Common myeloid progenitor, CD34-positive (primary cell): ENCODE results near the gene LEO1.

Experiments
- CTCF ChIA-PET: fragments of 350-600 bp; sonication (Branson Sonifier 250); formaldehyde crosslinking; loops from one replicate; lab custom pipeline; 2021; ENCODE audit warnings: antibody characterized with exemption; lab: Charles Lee
- POLR2A ChIA-PET: fragments of 350-600 bp; sonication (Branson Sonifier 250); formaldehyde crosslinking; loops from one replicate; lab custom pipeline; 2021; ENCODE audit warnings: antibody characterized with exemption; lab: Charles Lee
- DNase-seq, 3 donors: peaks; one replicate each; pipeline versions ENCODE4 v3.0.0 to v3.0.0-alpha.2; 2013
- H3K27ac ChIP-seq, 2 experiments: 1 replicate in 1 of 2; 2 replicates in 1 of 2; pipeline ENCODE4 v1.7.0; 2013; ENCODE audit warnings: inconsistent platforms in 2 of 2, low read length in 2 of 2, mild to moderate bottlenecking in 2 of 2, low read depth in 1 of 2, moderate library complexity in 1 of 2; ENCODE audit not compliant: severe bottlenecking in 2 of 2, insufficient read depth in 1 of 2, poor library complexity in 1 of 2
- H3K27me3 ChIP-seq, 5 experiments: replicated peaks in 2 of 5; 1 replicate in 3 of 5; 2 replicates in 2 of 5; pipeline versions ENCODE4 v1.6.1 to v1.7.0; 2013; ENCODE audit warnings: low read length in 4 of 5, mild to moderate bottlenecking in 2 of 5, moderate library complexity in 2 of 5, inconsistent platforms in 1 of 5; ENCODE audit not compliant: insufficient read depth in 5 of 5, control insufficient read depth in 4 of 5
- H3K36me3 ChIP-seq, 4 experiments: 1 replicate in 2 of 4; 2 replicates in 2 of 4; pipeline versions ENCODE4 v1.6.1 to v1.7.0; 2013; ENCODE audit warnings: low read length in 3 of 4, control low read depth in 1 of 4, mild to moderate bottlenecking in 1 of 4; ENCODE audit not compliant: control insufficient read depth in 4 of 4, insufficient read depth in 4 of 4
- H3K4me1 ChIP-seq, 4 experiments: 1 replicate in 3 of 4; 2 replicates in 1 of 4; pipeline versions ENCODE4 v1.6.1 to v1.7.1; 2013; ENCODE audit warnings: low read length in 3 of 4, mild to moderate bottlenecking in 3 of 4, control low read depth in 1 of 4, inconsistent platforms in 1 of 4, moderate library complexity in 1 of 4; ENCODE audit not compliant: control insufficient read depth in 4 of 4, insufficient read depth in 4 of 4; ENCODE audit errors: control extremely low read depth in 1 of 4
- H3K4me3 ChIP-seq, 7 experiments: 1 replicate in 4 of 7; 2 replicates in 3 of 7; pipeline versions ENCODE4 v1.5.1 to v1.7.0; 2013; ENCODE audit warnings: mild to moderate bottlenecking in 7 of 7, low read length in 6 of 7, moderate library complexity in 6 of 7, inconsistent platforms in 2 of 7, low read depth in 2 of 7, control low read depth in 1 of 7; ENCODE audit not compliant: insufficient read depth in 4 of 7, control insufficient read depth in 1 of 7; ENCODE audit errors: extremely low read depth in 1 of 7
- H3K9me3 ChIP-seq, 5 experiments: 1 replicate in 4 of 5; 2 replicates in 1 of 5; pipeline versions ENCODE4 v1.6.1 to v1.7.1; 2013; ENCODE audit warnings: low read length in 4 of 5, mild to moderate bottlenecking in 2 of 5, inconsistent platforms in 1 of 5, low read depth in 1 of 5, moderate library complexity in 1 of 5; ENCODE audit not compliant: control insufficient read depth in 4 of 5, insufficient read depth in 2 of 5; ENCODE audit errors: control extremely low read depth in 1 of 5
- WGBS: methylation state at CpG from one replicate; pipeline ENCODE4 v1.1.5; 2013; ENCODE audit not compliant: insufficient coverage; 5-methylcytosine and 5-hydroxymethylcytosine counted together

The LEO1 gene

GRCh38 chr15:51973775-51974174 is 2.2 kb upstream of the LEO1 start:
- CTCF ChIA-PET, result interaction anchor here (0.9 kb wide), 1 partner anchor 136 kb away, joined by 3 read pairs; no protein-coding TSS in a partner anchor
- no peaks in the 10 kb centered on the region for H3K27me3 ChIP-seq
- H3K4me3 ChIP-seq, result no peak overlapping the region
- DNase-seq, result no peak
- WGBS, result 94% methylated on average over 3 of the region's 4 CpGs
- peaks cover 0 to 21% (median 11%) of the 10 kb centered on the region in 4 experiments for H3K4me1 ChIP-seq
- POLR2A ChIA-PET, result no interaction called here
- H3K27ac ChIP-seq, result no peak overlapping the region
- no peaks in the 10 kb centered on the region for H3K9me3 ChIP-seq
- peaks cover 0 to 3% (median 0%) of the 10 kb centered on the region in 4 experiments for H3K36me3 ChIP-seq

GRCh38 chr15:51973220-51973619 is 1.6 kb upstream of the LEO1 start:
- ChIA-PET POLR2A (no interaction called here), CTCF (interaction anchor here (1.0 to 3.1 kb wide), 4 partner anchors 8 to 105 kb away, joined by 3 to 15 read pairs (median 3); no protein-coding TSS in a partner anchor)
- no peak for DNase-seq
- no peaks in the 10 kb centered on the region for H3K27me3 ChIP-seq
- peaks cover 0 to 2% (median 0%) of the 10 kb centered on the region in 5 experiments for H3K9me3 ChIP-seq
- WGBS, result 100% methylated on average over 3 of the region's 5 CpGs
- H3K4me1 ChIP-seq, result peaks cover 0 to 21% (median 11%) of the 10 kb centered on the region in 4 experiments
- no peak overlapping the region for H3K27ac ChIP-seq
- H3K4me3 ChIP-seq, result peak overlapping the region in 1 of 7 experiments; percentile 8
- peaks cover 0 to 3% (median 0%) of the 10 kb centered on the region in 4 experiments for H3K36me3 ChIP-seq

DNA sequence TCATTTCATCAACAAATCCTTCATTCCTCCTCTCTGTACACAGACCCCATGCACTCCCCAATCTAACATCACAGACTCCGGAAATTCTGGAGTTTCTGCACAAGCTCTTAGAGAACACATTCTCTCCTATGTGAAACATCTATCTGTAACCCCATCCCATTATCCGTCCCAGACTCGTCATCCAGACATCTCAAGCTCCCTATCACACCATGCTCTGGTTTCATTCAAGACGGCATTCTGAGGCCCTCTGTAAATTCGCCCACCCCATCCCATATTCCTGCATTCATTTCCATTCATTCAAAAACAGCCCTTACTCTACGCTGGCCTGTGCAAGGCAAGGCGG is 575 bp downstream of the LEO1 start:
- WGBS, result 3% methylated on average over 5 of the region's 7 CpGs
- Histone ChIP-seq H3K27ac (peak overlapping the region; percentile 81 to 94), H3K4me3 (peak overlapping the region; percentile 85 to 99 (median 95)), H3K27me3 (no peaks in the 10 kb centered on the region), H3K9me3 (peaks cover 0 to 9% (median 5%) of the 10 kb centered on the region in 5 experiments), H3K36me3 (peaks cover 0 to 9% (median 5%) of the 10 kb centered on the region in 4 experiments), H3K4me1 (peaks cover 0 to 21% (median 11%) of the 10 kb centered on the region in 4 experiments)
- POLR2A ChIA-PET, result interaction anchor here (0.6 to 2.3 kb wide), 3 partner anchors 10 to 167 kb away, joined by 4 to 7 read pairs (median 4); no protein-coding TSS in a partner anchor
- no peak for DNase-seq
- CTCF ChIA-PET, result interaction anchor here (0.9 to 3.1 kb wide), 8 partner anchors 10 to 238 kb away, joined by 3 to 15 read pairs (median 3); no protein-coding TSS in a partner anchor

- H3K27me3 ChIP-seq, result no peaks in the 10 kb centered on the region
- ChIA-PET CTCF (interaction anchor here (0.6 to 3.1 kb wide), 6 partner anchors 11 to 283 kb away, joined by 3 to 15 read pairs (median 3); no protein-coding TSS in a partner anchor), POLR2A (interaction anchor here (2.3 kb wide), 1 partner anchor 11 kb away, joined by 7 read pairs; no protein-coding TSS in a partner anchor)
- peaks cover 0 to 17% (median 11%) of the 10 kb centered on the region in 4 experiments for H3K36me3 ChIP-seq
- peak overlapping the region in 1 of 2 experiments; percentile 94 for H3K27ac ChIP-seq
- H3K4me3 ChIP-seq, result peak overlapping the region in 5 of 7 experiments; percentile 85 to 97 (median 91)
- peaks cover 0 to 21% (median 11%) of the 10 kb centered on the region in 4 experiments for H3K4me1 ChIP-seq
- WGBS, result 90% methylated on average over 2 of the region's 4 CpGs
- no peak for DNase-seq
- peaks cover 0 to 9% (median 5%) of the 10 kb centered on the region in 5 experiments for H3K9me3 ChIP-seq
These were observed 1.3 kb downstream of the LEO1 start for GRCh38 chr15:51970132-51970817.

- peaks cover 0 to 9% (median 5%) of the 10 kb centered on the region in 5 experiments for H3K9me3 ChIP-seq
- H3K4me1 ChIP-seq, result peaks cover 0 to 21% (median 11%) of the 10 kb centered on the region in 4 experiments
- ChIA-PET CTCF (interaction anchor here (1.3 kb wide), 1 partner anchor 106 kb away, joined by 3 read pairs; no protein-coding TSS in a partner anchor), POLR2A (no interaction called here)
- 100% methylated on average over 3 of the region's 4 CpGs for WGBS
- H3K27ac ChIP-seq, result no peak overlapping the region
- H3K4me3 ChIP-seq, result no peak overlapping the region
- DNase-seq, result peak in 1 of 3 donors; percentile 14
- peaks cover 2 to 22% (median 13%) of the 10 kb centered on the region in 4 experiments for H3K36me3 ChIP-seq
- no peaks in the 10 kb centered on the region for H3K27me3 ChIP-seq
These were observed 1.9 kb downstream of the LEO1 start for GRCh38 chr15:51969728-51970127.

GRCh38 chr15:51967583-51967982 is 4.0 kb downstream of the LEO1 start:
- Histone ChIP-seq H3K9me3 (peaks cover 0 to 9% (median 5%) of the 10 kb centered on the region in 5 experiments), H3K4me1 (peaks cover 0 to 17% (median 11%) of the 10 kb centered on the region in 4 experiments), H3K36me3 (peaks cover 3 to 27% (median 16%) of the 10 kb centered on the region in 4 experiments), H3K4me3 (no peak overlapping the region), H3K27me3 (no peaks in the 10 kb centered on the region), H3K27ac (no peak overlapping the region)
- 80% methylated on average over 3 of the region's 6 CpGs for WGBS
- POLR2A ChIA-PET, result no interaction called here
- DNase-seq, result peak in 2 of 3 donors; percentile 31 to 39
- CTCF ChIA-PET, result no interaction called here
